Measurements from ENCODE around the gene ENTPD1.

DNA sequence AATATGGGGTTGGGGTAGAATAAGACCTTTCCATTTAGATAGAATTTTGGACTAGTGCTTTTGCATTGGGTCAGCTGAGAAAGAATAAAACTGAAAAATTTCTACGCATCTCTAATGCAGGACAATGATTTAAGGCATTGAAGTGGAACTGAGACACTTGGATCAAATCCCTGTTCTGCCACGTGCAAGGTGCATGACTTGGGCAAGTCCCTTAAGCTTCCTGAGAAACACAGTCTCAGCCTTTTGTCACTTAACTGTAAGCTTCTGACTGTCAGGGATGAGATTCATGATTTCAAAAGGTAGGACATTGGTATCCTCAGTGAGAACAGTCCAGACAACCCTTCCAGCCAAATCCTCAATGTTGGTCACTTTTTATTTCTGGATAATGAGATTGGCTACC is 59.2 kb downstream of the ENTPD1 start:
- TF ChIP-seq ETV6 (conservative IDR thresholded peaks at IDR 0.05 in 1 of 2, IDR thresholded peaks at IDR 0.05 in 1 of 2; ENCODE audit: borderline replicate concordance in 1 of 2, low read depth in 1 of 2), result no peak
- no peak for TF ChIP-seq GABPA (IDR thresholded peaks at IDR 0.05; ENCODE audit: low read depth)
- no peak for TF ChIP-seq POLR2AphosphoS5 (IDR thresholded peaks at IDR 0.05; ENCODE audit: low read length)
